NCI-H2029 treated with DMSO at 0.1 percent for 48 hours (cell line): ENCODE measurements around the gene TNRC18.
"Not testable (repeated sequence)": the region's sequence is repeated elsewhere in the genome, so short reads cannot be mapped to it uniquely, and the experiment has no call there.

Source experiments
- DNase-seq: peaks from one replicate; lab custom pipeline; 2025; lab: John Stamatoyannopoulos, UW

TNRC18 gene

DNA sequence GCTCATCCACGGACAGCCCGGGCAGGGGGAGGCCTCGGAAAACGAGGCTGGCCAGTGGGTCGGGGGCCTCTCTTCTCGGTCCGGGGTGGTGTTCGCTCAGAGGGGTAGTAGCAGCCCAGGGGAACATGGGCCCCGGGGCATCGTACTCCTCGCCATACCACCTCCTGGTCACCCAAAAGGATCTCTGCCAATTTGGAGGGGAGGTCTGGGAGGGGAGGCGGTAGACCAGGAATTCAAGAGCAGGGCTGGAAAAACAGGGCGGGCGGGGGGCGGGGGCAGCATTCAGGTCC, 73.5 kb downstream of the TNRC18 start:
- no peak for DNase-seq

DNA sequence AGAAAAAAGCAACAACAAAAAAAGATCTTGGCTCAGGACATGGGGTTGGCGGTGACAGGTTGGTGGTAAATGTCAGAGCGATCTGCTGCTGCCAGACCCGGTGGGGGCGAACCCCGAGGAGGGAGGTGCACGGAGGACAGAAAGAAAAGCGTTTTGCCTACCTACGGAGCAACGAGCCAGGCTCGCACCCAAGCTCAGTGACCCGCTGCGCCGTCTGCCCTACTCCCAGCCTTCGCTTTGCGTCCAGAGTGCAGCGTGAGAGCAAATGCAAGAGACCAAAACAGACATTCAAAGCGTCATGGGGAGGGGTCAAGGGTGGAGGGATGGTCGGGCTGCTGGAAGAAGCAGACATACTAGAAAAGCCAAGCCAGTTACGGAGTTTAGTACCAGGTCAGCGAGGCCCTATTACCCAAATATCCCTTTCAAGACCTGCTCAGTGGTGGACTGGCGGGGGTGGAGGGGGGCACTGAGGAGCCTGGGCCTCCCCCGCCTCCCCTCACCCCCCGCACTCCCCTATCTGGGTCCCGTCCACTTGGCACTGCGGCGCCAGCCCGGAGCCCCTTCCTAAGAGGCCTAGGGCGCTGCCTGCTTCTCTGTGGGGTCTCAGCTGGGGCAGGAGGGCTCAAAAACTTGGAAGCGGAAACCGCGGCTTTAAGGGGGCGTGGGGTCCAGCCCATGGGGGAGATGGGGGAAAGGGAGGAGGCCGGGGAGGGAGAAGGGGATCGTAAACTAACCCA, 74.0 kb downstream of the TNRC18 start:
- no peak for DNase-seq

DNA sequence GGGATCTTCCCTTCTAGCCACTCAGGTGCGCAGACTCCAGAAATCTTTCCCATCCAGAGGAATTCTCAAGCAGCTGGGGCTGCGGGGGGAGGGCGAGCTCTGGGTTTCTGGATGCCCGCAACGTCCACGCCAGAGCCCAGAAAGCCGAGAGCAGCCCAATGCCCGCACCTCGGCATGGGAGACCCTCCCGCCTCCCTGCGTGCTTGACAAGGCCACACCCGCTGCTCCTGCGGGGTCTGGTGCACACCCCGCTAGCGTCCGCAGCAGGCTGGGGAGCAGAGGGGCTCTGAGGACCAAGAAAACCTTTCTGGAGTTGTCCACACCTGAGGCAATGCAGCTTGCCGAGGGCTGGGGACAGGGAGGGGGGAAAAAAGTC, 74.6 kb downstream of the TNRC18 start:
- no peak for DNase-seq

DNA sequence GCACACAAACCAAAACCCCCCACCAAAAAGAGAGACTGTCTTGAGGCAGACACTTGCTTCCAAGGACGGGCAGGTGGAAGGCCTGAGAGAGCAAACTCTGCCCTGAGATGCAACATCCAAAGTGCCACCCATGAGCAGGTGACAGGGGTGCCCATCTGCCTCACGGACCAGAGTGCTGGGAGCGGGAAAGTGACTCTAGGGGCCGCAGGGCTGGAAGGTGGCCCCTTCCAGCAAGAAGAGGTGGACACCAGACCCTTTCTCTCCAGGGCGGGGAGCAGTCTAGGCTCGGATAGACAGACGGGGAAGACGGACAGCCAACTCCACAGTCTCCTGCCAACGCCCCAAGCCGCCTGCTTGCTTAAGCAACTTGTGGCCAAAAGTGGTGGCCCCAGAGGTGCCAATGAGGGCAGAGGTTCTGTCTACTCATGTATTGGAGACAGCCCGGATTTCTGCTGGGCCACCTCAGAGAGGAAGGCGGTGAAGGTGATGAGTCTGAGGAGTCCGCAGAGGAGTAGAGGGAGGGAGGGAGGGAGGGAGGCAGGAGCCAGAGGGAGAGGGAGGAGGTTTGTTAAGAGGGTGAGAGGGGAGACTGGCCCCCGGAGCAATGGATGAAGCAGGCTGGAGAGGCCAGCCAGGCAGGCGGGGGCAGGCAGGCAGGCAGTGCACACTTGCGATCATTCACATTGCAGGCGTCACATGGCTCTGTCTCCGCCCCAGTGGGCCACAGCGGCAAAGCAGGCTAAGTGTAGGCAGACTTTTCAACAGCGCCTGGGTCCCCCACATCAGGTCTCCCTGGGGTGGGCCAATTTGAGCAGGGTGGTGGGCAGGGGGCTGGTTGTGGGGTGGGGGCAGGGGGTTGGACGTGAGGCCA, 75.3 kb downstream of the TNRC18 start:
- DNase-seq, result no peak

DNA sequence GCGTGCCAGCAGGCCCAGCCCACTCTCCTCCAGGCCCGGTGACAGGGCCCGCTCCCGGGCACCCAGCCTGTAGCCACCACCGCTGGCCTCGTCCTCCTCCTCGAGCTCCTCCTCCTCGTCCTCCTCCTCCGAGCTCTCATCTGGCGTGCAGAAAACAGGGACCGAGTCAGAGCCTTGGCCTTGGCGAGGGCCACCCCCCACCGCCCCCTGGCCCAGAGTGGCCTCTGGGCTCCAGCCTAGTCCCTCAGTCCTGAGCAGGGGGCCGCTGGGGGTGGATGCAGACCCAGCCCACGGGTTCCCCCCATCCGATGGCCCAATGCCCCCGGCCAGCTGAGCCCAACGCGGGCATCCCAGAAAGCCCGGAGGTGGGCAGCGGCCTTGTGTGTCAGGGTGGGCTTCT, 78.0 kb downstream of the TNRC18 start:
- DNase-seq, result no peak

DNA sequence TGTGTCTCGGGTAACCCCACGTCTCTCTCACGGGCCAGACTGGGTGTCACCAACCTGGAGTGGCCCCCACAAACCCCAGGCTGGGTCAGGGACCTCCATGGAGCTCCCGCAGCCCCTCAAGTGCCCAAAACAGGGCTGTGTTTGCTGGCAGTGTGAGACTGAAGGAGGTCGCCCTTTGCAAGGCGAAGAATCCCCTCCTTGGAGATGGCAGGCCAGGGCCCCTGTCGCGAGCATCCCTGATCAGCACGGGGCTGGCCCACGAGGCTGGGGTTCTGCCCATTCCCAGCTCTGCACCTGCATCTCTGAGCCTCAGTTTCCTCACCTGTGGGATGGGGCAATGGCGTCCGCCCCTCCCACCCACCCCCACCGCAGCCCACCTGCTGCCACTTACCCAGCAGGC, 78.5 kb downstream of the TNRC18 start:
- no peak for DNase-seq

DNA sequence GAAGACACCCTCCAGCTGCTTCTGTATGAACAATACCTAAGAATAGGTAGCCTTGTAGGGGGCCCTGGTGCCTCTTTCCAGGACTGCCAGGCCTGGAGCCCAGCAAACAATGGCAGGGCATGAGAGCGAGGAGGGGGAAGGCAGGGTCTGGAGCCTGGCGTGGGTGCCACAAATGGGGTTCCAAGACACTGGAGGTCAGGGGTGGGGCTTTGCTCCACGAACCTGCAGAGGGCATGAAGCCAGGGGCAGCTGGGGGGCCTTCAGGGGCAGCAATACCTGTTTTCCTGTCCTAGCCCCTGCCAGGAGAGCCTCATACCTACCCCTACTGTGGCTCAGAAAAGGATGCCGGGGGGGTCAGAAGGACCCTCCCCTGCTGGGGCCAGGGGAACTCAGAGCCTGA, 79.3 kb downstream of the TNRC18 start:
- no peak for DNase-seq

DNA sequence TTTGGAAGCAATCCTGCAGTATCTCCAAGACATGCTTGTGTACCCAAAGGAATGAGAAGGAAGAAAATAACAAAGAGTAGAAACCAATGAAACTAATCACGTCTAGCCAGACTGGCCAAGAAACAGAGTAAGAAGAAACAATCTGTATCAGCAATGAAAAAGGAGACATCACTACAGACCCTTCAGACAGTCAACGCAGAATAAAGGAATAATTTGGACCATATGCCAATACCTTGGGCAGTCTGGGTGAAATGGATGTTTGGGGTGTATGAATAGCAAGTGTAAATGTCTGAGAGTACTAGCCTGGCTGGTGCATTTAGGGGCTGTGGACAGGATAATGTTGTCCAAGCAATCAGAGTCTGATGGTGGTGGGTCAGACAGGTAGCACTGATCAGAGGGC, 79.8 kb downstream of the TNRC18 start:
- DNase-seq, result no peak

DNA sequence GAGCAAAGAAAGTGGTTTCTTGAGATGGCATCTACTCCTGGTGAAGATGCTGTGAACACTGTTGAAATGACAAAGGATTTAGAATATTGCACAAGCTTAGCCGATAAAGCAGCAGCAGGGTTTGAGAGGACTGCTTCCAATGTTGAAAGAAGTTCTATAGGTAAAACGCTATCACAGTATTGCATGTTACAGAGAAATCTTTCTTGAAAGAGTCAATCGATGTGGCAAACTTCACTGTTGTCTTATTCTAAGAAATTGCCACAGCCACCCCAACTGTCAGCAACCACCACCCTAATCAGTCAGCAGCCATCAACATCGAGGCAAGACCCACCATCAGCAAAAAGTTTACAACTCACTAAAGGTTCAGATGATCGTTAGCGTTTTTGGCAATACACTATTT, 81.0 kb downstream of the TNRC18 start:
- DNase-seq, result no peak

DNA sequence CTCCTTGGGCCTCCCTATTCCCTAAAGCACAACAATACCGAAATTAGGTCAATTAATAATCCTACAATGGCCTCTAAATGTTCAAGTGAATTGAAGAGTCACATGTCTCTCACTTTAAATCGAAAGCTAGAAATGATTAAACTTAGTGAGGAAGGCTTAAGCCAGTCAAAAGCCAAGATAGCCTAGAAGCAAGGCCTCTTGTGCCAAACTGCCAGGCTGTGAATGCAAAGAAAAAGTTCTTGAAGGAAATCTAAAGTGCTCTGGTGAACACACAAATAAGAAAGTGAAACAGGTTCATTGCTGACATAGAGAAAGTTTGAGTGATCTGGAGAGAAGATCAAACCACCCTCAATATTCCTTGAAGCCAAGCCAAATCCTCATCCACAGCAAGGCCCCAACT, 83.7 kb downstream of the TNRC18 start:
- DNase-seq, result no peak

DNA sequence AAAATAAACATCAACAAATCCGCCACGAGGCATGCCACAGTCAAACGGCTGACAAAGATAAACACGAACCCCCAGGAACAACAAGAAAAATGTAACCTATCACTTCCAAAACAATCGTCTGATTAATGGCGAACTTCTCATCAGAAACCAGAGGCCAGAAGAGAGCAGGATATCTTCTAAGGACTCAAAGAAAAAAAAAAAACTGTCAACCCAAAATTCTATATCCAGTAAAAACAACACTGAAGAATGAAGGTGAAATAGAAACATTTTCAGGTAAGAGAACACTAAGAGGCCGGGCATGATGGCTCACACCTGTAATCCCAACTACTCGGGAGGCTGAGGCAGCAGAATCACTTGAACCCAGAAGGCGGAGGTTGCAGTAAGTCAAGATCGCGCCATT, 86.6 kb downstream of the TNRC18 start:
- DNase-seq, result no peak

DNA sequence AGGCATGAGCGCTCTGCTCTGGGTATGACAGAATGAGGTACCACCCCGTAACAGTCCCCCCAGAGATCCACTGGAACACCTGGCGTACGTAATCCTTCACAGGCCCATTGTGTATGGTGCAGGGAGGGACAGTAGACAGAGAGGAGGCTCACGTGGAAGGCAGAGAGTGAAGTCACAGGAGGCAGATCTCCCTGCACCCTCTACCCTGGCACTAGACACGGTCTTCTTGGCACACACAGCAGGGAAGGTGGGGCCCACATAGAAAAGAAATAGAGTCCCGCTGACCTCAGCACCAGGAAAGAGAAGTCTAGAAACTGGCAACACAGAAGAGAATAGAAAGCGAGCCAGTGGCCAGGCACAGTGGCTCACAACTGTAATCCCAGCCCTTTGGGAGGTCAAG, 89.0 kb downstream of the TNRC18 start:
- DNase-seq, result no peak

DNA sequence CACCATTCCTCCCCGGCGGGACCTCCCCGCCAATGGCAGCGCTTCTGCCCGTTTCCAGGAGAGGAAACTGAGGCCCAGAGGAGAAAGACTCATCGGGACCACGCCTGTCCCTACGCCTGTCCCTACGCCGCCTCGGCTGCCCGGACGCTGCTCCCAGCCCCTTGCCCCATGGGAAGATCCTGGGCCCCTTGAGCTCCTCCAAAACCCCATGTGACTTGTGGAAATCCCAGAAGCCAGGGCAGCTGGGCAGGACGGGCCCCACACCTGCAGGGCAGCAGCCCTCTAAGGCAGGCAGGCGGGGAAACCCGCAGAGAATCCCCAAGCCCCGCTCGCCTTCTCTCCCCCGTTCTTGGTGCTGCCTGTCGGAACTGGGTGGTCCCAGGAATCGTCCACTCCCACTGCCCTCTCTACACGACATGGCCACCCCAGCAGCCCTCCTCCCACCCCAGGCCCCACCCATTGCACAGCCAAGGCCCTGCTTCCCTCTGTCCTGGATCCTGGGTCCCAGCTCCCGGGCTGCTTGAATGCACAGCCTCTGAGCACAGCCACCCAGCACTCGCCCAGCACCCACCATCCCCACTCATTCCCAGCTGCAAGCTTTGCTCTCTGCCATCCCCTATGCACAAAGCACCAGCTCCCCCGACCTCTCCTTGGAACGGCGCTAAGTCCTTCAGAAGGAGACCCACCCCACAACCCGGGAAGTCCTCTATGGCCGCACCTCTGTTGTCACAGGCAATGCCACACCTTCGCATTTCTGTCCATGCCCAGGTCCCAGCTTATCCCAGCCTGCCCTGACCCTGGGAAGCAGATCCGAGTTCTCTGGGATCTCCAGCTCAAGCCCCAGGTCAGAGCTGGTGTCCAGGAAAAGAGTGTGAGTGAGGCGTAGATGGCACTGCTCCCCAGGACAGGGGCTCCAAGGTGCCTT, 90.3 kb downstream of the TNRC18 start:
- DNase-seq, result no peak

DNA sequence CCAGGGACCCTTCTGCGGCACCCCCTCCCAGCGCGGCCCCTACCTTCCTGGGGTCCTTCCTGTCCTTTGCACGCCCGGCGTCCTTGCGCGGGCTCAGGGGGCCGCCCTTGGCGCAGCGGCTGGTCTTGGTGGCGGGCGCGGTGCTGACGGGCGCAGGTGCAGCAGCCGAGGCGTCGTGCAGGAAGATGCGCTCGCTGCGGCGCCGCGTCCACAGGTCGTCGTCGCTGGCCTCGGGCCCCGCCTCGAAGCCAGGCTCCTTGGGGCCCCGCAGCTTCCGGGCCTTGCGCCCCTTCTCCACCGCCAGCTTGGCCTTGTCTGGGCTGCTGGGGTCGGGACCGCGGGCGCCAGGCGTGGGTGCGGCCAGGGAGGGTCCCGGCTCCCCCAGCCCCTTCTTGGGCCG, 91.1 kb downstream of the TNRC18 start:
- no peak for DNase-seq

DNA sequence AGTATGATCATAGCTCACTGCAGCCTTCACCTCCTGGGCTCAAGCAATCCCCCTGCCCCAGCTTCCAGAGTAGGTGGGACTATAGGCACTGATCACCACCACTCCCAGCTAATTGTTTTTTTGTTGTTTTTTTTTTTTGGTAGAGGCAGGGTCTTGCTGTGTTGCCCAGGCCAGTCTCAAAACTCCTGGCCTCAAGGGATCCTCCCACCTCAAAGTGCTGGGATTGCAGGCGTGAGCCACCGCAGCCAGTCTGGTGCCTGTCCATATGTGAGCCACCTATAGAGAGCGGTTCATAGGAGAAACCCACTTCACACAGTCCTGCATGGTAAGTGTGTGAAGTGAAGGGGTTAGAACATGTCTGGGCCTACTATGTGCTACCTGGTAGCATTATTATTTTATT, 93.3 kb downstream of the TNRC18 start:
- DNase-seq, result no peak

DNA sequence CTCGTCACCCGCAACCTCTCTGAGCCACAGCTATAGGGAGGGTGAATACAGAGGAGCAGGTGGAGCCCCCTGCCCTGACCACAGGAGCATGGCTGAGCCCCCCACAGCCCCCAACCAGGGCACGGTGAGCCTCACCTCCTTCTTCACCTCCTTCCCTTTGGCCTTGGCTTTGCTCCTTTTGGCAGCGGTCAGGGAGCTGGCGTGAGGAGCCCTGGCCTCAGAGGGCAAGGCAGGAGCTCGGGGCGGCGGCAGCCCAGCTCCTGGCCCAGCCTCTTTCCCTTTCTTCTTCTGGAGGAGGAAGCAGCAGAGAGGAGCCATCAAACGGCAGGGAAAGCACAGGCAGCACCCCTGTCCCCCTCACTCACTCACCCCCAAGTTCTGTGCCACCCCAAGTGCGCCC, 98.7 kb downstream of the TNRC18 start:
- no peak for DNase-seq

DNA sequence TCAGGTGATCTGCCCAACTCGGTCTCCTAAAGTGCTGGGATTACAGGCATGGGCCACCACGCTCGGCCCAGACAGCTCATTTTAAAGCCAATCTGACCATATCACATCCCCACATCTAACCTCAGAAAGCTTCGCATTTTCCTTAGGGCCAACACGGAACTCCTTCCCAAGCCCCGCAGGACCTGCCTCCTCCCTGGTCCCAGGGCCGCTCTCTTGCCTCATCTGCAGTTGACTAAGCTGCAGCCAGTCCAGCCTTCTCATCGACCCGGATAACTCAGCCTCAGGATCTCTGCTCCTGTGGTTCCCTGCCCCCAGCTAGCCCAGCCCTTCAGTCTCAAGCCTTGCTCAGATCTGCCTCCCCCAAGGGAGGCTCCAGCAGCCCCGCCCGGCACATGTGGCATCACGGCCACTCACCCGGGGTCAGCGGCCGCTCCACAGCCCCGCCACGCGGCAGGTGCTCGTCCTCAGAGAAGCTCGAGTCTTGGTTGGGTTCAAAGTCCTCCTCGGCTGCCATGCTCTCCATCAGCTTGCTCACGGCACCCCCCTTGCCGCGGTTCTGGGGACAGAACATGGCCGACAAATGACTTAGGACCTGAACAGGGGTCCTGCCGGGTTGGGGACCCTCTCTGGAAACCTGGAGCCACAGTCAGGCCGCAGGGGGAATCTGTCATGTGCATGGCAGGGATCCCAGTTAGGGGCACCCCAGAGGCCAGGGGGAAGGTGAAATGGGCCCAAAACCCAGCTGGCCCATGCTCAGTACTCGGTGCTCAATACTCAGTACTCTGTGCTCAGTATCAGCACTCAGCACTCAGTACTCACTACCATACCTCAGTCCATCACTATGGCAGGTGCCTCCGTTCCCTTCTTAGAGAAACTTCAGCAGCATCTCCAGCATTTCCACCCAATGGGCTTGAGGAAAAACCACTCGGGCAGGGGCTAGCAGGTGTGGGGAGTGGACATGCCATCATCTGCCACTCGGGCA, 99.5 kb downstream of the TNRC18 start:
- not testable (repeated sequence) for DNase-seq

DNA sequence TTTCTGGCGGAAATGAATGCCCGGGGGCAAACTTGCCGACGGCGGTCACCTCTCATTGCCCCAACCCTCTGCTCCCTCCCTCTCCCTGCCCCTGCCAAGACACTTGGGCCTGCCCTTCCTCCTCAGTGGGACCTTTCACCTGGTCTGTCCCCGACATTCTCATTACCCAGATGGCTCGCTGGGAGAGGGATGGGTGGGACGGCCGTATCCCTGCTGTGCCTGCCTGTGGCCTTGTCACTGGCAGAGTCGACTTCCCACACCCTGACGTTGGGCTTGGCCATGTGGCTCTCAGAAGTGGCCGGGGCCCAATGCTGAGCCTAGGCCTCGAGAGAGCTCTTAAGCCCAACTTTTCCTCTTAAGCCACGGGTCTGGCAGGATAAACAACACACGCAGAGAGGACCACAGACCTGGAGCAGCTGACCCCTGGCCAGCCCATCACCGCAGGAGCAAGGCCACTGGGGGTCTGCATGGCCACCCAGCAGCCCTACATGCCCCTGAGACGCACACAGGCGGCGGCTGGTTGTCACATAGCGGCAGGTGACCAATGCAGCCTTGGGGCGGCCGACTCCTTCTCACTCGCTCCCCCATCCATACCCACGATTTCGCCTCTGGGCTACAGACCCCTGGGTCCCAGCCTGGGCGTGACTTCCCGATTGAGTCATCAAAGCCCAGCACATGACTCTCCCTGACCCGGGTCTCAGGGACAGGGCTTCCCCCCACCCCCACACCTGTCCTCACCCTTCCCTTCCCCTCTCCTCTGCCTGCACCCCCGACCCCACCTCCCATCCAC, 100.8 kb downstream of the TNRC18 start:
- DNase-seq, result no peak

DNA sequence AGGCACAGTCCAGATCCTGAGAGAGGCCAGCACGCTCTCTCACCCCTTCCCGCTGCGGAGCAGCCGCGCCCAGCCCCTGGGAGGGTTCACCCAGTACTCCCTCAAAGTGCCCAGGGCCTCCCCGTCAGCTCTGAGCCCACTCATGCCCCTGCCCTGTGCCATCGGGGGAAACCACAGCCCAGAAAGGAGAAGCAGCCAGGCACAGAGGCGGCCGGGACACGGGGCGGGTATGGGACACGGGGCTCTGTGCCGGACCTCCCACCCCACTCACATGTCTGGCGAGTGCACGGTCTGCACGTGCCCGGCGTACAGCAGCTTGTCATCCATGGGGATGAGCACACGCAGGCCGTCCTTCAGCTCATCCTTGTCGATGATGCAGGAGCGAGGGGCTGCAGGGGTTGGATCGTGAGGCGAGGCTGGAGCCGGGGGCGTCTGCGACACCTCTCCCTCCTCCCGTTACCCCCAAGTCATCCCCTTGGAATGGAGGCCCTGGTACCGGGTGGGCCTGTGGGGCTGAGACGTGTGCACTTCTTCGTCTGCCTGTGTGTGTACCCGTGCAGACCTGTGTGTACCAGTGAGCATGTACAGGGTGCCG, 102.7 kb downstream of the TNRC18 start:
- DNase-seq, result no peak

DNA sequence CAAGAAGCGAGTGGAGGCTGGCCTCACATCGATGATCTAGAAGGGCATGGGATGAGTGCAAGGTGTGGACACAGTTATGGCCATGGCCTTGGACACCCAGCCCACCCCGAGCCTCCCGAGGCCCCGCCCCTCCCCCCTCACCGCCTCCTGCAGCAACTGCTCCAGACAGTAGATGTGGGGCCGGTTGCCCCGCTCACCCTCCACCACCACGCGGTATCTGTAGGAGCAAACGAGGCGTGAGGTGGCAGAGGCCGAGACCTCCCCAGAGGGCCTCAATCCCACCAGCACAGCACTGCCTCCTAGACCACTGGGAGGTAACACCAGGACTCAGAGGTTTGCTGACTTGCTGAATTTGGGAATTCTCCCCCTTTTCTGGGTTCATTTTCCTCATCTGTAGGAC, 103.2 kb downstream of the TNRC18 start:
- no peak for DNase-seq
